Stimulated activated CD8-positive, alpha-beta memory T cell treated with anti-CD3 and anti-CD28 coated beads, Interleukin-12 subunit alpha, Interleukin-12 subunit beta, amount 100 ng/mL, for 1 hour (primary cell): ENCODE results near the gene TBRG4.

Experiments
- DNase-seq: peaks from one replicate; pipeline ENCODE4 v3.0.0-alpha.2; 2020; ENCODE audit warnings: low read depth

TBRG4 gene

DNA sequence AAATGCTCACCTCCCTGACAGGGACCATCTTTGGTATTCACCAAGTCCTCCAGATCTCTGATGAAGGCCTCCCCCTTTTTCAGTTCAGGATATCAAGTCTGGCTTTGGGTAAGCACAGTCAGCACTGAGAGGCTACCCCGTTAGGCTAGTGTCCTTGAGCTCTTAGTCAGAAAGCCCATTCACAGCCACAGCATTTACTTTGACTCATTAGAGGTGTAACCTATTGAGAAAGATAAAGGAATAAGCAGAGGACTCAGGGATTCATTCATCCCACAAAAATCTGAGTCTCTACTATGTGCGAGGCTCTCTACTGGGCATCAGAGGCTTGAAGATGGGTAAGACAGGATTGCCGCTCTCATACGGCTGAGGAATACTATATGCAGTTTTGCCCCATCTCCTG, 32.1 kb upstream of the TBRG4 start:
- DNase-seq = no peak

- no peak for DNase-seq
These were observed 29.3 kb upstream of the TBRG4 start for GRCh38 chr7:45140827-45141226.

GRCh38 chr7:45138433-45139267, 27.2 kb upstream of the TBRG4 start:
- DNase-seq = no peak

DNA sequence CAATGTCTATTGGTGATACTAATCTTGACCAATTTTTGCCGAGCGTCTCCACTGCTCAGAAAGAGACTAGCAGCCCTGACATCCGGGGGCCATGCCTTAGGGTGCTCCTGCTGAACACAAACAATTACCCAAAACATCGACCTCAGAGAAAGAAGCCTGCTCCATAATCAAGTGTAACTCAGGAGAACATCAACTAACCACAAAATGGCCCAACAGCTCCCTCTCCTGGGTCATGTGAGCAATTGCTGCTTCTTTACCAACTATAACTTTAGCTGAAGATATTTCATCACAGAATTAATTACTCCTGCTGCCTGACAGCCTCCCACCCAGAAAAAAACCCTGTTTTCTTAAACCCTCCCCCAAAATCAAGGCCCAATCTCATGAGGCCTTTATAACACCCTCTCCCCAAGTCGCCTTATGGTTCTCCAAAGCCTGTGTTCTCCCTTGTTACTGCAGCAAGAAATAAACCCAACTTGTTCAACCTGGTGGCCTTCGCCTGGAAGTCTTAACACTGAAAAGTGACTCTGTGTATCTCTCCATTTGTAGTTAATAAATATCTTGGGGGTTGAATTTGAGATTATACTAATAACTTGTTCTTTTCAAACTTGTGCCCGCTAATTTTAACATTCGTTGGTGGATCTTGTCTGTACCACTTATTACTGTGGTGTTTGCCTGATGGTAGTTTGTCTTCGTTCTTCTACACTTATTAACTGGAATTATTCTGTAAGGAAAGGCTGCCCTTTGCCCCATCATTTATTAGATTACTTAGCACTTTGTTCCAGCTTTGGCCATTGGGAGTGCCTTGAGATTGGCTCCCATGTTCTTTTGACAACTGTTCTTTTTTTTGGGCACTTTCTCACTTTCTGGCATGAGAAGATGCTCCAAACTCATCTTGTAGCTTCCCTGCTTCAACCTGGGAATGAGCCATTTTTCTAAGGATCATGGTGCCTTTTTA, 24.9 kb upstream of the TBRG4 start:
- DNase-seq = peak; percentile 54

- DNase-seq = no peak
These were observed 22.4 kb upstream of the TBRG4 start for GRCh38 chr7:45133877-45134276.

DNA sequence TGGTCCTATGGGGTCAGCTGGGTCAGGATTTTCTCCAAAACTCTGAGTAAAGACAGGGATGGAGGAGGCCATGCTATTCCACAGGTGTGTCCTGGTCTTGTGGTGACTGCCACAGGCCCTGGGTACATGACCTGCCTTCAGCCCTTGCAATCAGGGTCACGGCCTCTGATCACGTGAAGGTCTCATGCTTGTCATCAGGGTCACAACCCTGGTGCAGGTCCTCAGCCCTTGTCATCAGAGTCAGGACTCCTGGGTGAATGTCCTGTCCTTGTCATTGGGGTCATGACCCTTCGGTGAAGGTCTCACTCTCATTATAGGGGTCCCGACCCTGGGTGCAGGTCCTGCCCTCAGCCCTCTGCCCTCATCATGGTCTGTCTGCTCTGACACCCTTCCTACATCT, 21.9 kb upstream of the TBRG4 start:
- no peak for DNase-seq

GRCh38 chr7:45132708-45133320, 21.3 kb upstream of the TBRG4 start:
- DNase-seq = no peak

DNA sequence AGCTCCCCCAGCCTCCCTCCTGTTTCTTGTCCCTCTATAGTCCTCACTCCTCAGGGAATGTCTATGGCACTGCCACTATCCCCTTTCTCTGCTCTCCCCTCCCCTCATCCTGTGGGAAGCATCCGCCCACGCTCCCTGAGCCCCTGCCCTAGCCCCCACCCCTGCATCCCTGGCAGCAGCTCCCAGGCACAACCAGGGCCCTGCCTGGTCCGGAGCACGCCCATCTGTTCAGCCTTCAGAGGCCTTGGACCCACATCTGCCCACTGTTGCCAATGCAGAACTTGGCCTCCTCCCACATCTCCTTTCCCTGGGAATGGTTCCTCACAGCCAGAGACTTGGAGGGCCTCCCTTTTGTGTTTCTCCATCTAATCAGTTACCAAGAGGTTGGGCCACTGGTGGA, 20.4 kb upstream of the TBRG4 start:
- no peak for DNase-seq

GRCh38 chr7:45130910-45131309, 19.4 kb upstream of the TBRG4 start:
- DNase-seq = no peak

GRCh38 chr7:45129906-45130305, 18.4 kb upstream of the TBRG4 start:
- no peak for DNase-seq

GRCh38 chr7:45129181-45129800, 17.8 kb upstream of the TBRG4 start:
- DNase-seq = no peak

DNA sequence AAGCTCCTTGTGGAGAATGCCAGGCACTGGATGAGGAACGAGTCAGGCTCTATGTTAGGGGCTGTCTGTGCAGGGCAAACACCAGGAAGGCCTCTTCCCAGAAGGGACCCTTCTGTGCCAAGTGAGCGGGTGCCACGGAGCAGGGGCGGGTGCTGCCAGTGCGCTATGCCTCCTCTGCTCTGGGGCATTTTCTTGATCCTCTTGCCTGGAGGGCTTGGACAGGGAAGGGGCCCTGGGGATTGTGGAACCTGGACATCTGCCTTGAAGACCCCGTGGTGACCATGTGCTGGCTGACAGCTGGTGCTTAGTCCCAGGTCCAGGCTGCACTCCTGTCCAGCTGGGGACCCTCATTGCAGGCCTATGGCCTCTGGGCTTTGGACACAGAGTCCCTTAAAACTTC, 15.4 kb upstream of the TBRG4 start:
- no peak for DNase-seq

DNA sequence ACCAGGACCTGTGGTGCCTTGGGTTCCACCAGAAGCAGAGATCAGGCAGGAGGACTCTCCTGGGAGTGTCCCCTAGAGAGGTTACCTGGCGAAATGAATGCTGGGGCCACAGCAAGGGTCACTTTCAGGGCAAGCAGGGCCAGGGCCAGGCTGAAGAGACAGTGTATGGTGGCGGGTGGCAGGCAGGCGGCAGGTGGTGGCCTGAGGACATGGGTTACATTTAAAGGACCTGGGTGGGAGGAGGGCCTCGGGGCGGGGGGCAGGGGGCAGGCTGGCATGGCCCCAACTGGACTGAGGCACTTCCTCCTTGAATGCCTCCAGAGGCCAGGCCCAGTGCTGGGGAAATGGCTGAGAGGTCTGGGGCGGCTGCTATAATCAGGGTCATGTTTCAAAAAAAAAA, 14.7 kb upstream of the TBRG4 start:
- DNase-seq = no peak

DNA sequence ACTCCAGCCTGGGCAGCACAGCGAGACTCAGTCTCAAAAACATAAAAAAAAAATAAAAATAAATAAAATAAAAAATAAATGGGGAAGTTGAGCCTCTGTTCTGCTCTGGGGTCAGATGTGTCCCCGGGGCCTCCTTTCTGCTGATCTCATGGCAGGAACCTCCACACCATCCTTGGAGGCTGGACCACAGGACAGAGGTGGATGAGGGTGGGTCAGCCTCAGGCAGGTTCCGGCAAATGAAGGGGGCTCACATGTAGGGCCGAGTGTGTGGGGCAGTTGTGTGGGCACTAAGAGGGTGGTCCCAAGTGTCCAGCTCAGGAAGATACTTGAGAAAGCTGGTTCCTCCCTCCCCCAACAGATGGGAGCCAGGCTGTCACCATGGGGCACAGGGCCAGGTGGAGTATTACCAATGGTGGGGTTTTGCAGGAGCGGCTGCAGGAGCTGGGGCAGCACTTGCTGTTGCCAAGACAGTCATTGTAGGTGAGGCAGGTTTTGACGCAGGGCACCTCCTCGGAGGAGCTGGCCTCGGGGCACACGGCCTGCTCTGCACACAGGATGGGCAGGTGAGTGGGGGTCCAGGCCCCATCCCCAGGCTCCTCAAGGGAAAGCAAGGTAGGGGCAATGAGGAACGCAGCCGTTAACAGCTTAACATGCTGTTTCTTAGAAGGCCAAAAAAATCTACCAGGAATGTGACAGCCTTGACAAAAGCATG, 13.9 kb upstream of the TBRG4 start:
- DNase-seq = no peak

DNA sequence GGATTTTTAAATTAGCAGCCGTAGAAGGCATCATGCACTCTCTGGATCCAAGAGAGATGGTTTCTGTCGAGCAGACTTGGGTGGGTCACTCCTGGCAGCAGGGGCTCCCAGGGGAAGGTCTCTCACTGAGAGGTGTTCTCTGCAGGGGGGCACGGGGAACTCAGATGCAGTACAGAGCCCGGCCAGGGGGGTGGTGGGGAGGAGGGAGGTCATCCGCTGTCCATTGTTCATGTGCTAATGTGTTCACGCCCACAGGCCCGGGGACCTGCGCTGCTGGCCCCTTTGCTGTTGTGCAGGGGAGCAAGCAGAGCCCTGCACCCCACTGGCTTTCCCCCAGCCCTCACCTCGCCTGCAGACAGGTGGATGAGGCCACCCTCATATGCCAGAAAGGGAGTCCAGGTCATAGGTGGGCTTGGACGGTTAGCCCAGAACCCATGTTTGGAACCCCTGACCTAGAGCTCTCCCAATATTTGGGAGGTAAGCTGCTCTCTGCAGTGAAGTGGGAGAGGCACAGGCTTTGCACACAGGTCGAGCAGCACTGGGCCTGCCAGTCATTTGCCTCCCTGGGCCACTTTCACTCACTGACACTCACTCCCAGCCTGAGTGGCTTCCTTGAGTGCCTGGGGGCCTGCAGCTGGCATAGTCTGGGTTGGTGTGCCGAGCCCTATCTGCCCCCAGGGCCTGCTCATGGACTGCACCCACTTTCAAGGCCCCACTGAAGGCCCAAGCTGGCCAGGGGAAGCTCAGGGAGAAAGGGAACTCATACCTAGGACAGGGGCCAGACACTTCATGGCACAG, 12.6 kb upstream of the TBRG4 start:
- no peak for DNase-seq

GRCh38 chr7:45122975-45123860, 11.7 kb upstream of the TBRG4 start:
- no peak for DNase-seq

DNA sequence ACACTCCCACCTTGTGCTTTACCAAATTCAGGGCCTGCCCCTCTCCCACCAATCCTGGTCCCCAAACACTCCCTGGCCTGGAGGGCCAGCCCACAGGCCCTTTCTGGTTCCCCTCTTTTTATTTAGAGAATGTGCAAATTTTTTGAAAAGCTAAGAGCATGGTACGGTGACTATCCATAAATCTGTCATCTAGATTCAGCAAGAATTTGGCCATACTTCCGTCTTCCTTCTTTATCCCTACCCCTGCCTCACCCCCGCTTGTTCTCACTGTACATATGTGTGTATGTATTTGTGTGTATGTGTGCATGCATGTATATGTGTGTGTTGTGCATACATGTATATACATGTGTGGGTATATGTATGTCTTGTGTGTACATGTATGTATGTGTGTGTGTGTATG, 8.1 kb upstream of the TBRG4 start:
- DNase-seq = no peak

- DNase-seq = no peak
These were observed 7.4 kb upstream of the TBRG4 start for GRCh38 chr7:45118889-45119331.

DNA sequence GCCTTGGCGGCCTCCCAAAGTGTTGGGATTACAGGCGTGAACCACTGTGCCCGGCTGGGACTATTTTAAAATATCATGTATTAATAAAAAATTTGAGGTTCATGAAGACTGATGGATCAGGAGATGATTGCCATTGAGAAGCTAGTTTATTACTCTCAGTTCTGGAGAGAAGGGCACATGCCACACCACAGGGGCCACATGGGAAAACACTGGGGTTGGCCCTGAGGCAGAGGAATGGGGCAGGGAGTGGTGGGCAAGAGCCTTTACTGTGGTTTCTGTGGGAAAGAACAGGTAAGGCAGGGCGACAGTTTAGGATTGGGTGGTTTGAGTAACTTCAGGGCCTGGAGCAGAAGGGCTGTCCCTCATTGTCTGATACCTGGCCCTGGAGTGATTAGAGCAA, 6.8 kb upstream of the TBRG4 start:
- DNase-seq = no peak

- DNase-seq = no peak
These were observed 6.1 kb upstream of the TBRG4 start for GRCh38 chr7:45117582-45117981.
